Right lobe of liver (tissue), 6 donors: ENCODE results near the gene ASH1L. TPM values are rescaled to one million over a fixed set of nuclear protein-coding genes. Genes with fewer than 3 reads are reported as not detected.
"Not testable (repeated sequence)": the region's sequence is repeated elsewhere in the genome, so short reads cannot be mapped to it uniquely, and the experiment has no call there.

Experiments used
- ATAC-seq, 4 donors: fragments of 200-7000 bp; cut with Tn5 transposase; one replicate each; pipeline ENCODE4 v1.9.1; 2020; ENCODE audit warnings: mild to moderate bottlenecking in 4 of 4, moderate library complexity in 4 of 4
- DNase-seq, 3 donors: peaks; one replicate each; pipeline ENCODE4 v3.0.0-alpha.2; 2020
- H3K27ac ChIP-seq, 3 donors: fragments of 200-600 bp; one replicate each; pipeline ENCODE4 v1.8.0; 2022
- H3K27me3 ChIP-seq, 2 donors: fragments of 200-600 bp; one replicate each; pipeline ENCODE4 v1.8.0; 2022
- H3K36me3 ChIP-seq, 4 donors: fragments of 200-600 bp; sonication (generic) in 1 of 4; one replicate each; pipeline versions ENCODE4 v1.5.1 to v1.8.0; 2017 to 2022; ENCODE audit warnings: control low read depth in 1 of 4
- H3K4me1 ChIP-seq, 4 donors: fragments of 200-600 bp; sonication (generic) in 1 of 4; one replicate each; pipeline versions ENCODE4 v1.5.1 to v1.8.0; 2017 to 2022; ENCODE audit warnings: control low read depth in 1 of 4
- H3K4me3 ChIP-seq, 3 donors: fragments of 200-600 bp; one replicate each; pipeline ENCODE4 v1.8.0; 2022
- H3K9me3 ChIP-seq, 4 donors: fragments of 200-600 bp; sonication (generic) in 1 of 4; one replicate each; pipeline versions ENCODE4 v1.5.1 to v1.8.0; 2017 to 2022; ENCODE audit warnings: control low read depth in 1 of 4
- CTCF ChIP-seq, 4 donors: fragments of 200-600 bp in 3 of 4; fragments of 450-650 bp in 1 of 4; IDR thresholded peaks; one replicate each; pipeline versions ENCODE4 v1.5.1 to v1.8.0; 2016 to 2022; ENCODE audit warnings: antibody characterized with exemption in 4 of 4, mild to moderate bottlenecking in 2 of 4
- POLR2A ChIP-seq: fragments of 450-650 bp; IDR thresholded peaks from one replicate; pipeline ENCODE4 v1.6.1; 2017; ENCODE audit warnings: antibody characterized with exemption, mild to moderate bottlenecking
- WGBS: methylation state at CpG from one replicate; pipeline ENCODE4 v1.1.6; 2018; ENCODE audit warnings: low coverage, low lambda C conversion rate; ENCODE audit not compliant: insufficient coverage; ENCODE audit errors: missing lambda C conversion rate; 5-methylcytosine and 5-hydroxymethylcytosine counted together
- intact Hi-C, 2 donors: fragments of 100-400 bp; cut with DNase I; formaldehyde crosslinking; loops; one replicate each; pipeline versions ENCODE4 v1.11.2 to v1.14.1; 2022
- total RNA-seq, 6 experiments: library from RNA; depleted of rRNA in 2 of 6; stranded (reverse); fragments of >200 nt in 2 of 6; fragmentation: NEBNext Ultra II Directional in 3 of 6; extraction: Animal tissue kit (Norgen Biotek cat#: 25700) in 3 of 6; gene quantifications; one replicate each; pipeline versions ENCODE4 v1.1.0 to v1.2.4, GENCODE V29; 2016 to 2023
- donor health status: DM: no; HTN: yes; CAD: no.
- donor health status: DM: no; HTN: no; CAD: no.
- donor health status: DM: no; HTN: no; CAD: no.
- donor health status: DM: no; HTN: yes; CAD: no.
- donor health status: DM: no; HTN: yes; CAD: no.

The ASH1L gene
- total RNA-seq, 6 experiments from 2014 or later, result 13.9 to 24.3 (median 17.6) TPM

GRCh38 chr1:155591770-155592169 is 29.2 kb upstream of the ASH1L start:
- WGBS, result 31% methylated on average over 6 of the region's 6 CpGs
- H3K4me3 ChIP-seq, result no peak overlapping the region
- intact Hi-C loops, result no loop called here
- TF ChIP-seq CTCF (IDR thresholded peaks at IDR 0.05) (peak; percentile 50 to 60 (median 56)), POLR2A (no peak)
- ATAC-seq (peak; percentile 78 to 83 (median 80)), DNase-seq (no peak)
- H3K36me3 ChIP-seq, result no peaks in the 10 kb centered on the region
- no peaks in the 10 kb centered on the region for H3K27me3 ChIP-seq
- no peaks in the 10 kb centered on the region for H3K9me3 ChIP-seq
- no peak overlapping the region for H3K27ac ChIP-seq
- no peaks in the 10 kb centered on the region for H3K4me1 ChIP-seq

- WGBS, result 20% methylated on average over 1 of the region's 20 CpGs
- H3K9me3 ChIP-seq, H3K4me1 ChIP-seq, H3K36me3 ChIP-seq, H3K4me3 ChIP-seq, intact Hi-C loops, DNase-seq, H3K27me3 ChIP-seq, H3K27ac ChIP-seq: not testable (repeated sequence)
- ATAC-seq, result peak in 1 of 4 donors; percentile 24
Observed at GRCh38 chr1:155590516-155591247, 28.1 kb upstream of the ASH1L start.

GRCh38 chr1:155589282-155589681 is 26.7 kb upstream of the ASH1L start:
- DNase-seq, ATAC-seq, H3K4me3 ChIP-seq, H3K36me3 ChIP-seq, intact Hi-C loops, H3K27me3 ChIP-seq, H3K4me1 ChIP-seq, H3K9me3 ChIP-seq, H3K27ac ChIP-seq: not testable (repeated sequence)
- WGBS, result 100% methylated on average over 2 of the region's 3 CpGs

- H3K9me3 ChIP-seq, H3K4me1 ChIP-seq, H3K27me3 ChIP-seq, H3K4me3 ChIP-seq, H3K36me3 ChIP-seq, H3K27ac ChIP-seq, intact Hi-C loops, ATAC-seq, DNase-seq: not testable (repeated sequence)
- 89% methylated on average over 5 of the region's 6 CpGs for WGBS
Observed at GRCh38 chr1:155583846-155584245, 21.2 kb upstream of the ASH1L start.

- H3K9me3 ChIP-seq, H3K27me3 ChIP-seq, ATAC-seq, intact Hi-C loops, DNase-seq, H3K27ac ChIP-seq, H3K4me3 ChIP-seq, H3K36me3 ChIP-seq, H3K4me1 ChIP-seq: not testable (repeated sequence)
- 98% methylated on average over 6 of the region's 6 CpGs for WGBS
Observed at GRCh38 chr1:155575608-155576007, 13.0 kb upstream of the ASH1L start.

GRCh38 chr1:155574077-155574476 is 11.5 kb upstream of the ASH1L start:
- H3K27me3 ChIP-seq, result no peaks in the 10 kb centered on the region
- TF ChIP-seq POLR2A (no peak), CTCF (IDR thresholded peaks at IDR 0.05) (no peak)
- H3K4me3 ChIP-seq, result no peak overlapping the region
- H3K27ac ChIP-seq, result no peak overlapping the region
- H3K4me1 ChIP-seq, result no peaks in the 10 kb centered on the region
- no peaks in the 10 kb centered on the region for H3K36me3 ChIP-seq
- intact Hi-C loops, result no loop called here
- 76% methylated on average over 3 of the region's 3 CpGs for WGBS
- ATAC-seq (peak in 3 of 4 donors; percentile 36 to 57 (median 50)), DNase-seq (no peak)
- no peaks in the 10 kb centered on the region for H3K9me3 ChIP-seq
